Measurements from ENCODE around the gene SYCP3.
"Not testable (repeated sequence)": the region's sequence is repeated elsewhere in the genome, so short reads cannot be mapped to it uniquely, and the experiment has no call there.

The SYCP3 gene

DNA sequence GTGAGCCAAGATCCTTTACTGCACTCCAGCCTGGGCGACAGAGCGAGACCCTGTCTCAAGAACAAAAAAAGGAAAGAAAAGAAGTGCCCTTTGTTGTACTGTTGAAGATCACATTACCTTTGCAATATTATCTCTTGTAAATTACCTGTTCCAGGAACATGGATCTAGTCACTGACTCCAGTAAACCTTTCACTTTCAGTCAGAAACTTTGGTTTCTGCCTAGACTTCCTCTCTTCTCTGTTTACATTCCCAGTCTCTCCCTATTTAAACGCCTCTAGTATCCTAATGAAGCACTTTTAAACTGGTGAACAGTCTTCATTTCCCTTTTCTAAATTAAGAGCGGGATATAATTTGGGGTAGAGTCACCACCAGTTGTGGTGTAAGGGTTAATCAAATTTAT, 29.0 kb downstream of the SYCP3 start:
- DNase-seq = no peak

GRCh38 chr12:101707131-101707782, 32.0 kb downstream of the SYCP3 start:
- no peak for DNase-seq

- DNase-seq = no peak
Measured at GRCh38 chr12:101706403-101706802, 32.9 kb downstream of the SYCP3 start.

GRCh38 chr12:101703487-101703886, 35.8 kb downstream of the SYCP3 start:
- no peak for DNase-seq

- DNase-seq = no peak
Measured at GRCh38 chr12:101700299-101700820, 38.9 kb downstream of the SYCP3 start.

GRCh38 chr12:101698800-101699347, 40.4 kb downstream of the SYCP3 start:
- no peak for DNase-seq

GRCh38 chr12:101697930-101698799, 41.1 kb downstream of the SYCP3 start:
- DNase-seq = peak; percentile 63

- DNase-seq = peak; percentile 81
Measured at GRCh38 chr12:101697197-101697929, 41.9 kb downstream of the SYCP3 start, which contains the start of gene CHPT1. Gene CHPT1, plus strand, starts transcription at chr12:101697640. Its CDS starts 222 bp downstream, at chr12:101697862.

GRCh38 chr12:101696251-101697196, 42.7 kb downstream of the SYCP3 start:
- DNase-seq = peak; percentile 54

DNA sequence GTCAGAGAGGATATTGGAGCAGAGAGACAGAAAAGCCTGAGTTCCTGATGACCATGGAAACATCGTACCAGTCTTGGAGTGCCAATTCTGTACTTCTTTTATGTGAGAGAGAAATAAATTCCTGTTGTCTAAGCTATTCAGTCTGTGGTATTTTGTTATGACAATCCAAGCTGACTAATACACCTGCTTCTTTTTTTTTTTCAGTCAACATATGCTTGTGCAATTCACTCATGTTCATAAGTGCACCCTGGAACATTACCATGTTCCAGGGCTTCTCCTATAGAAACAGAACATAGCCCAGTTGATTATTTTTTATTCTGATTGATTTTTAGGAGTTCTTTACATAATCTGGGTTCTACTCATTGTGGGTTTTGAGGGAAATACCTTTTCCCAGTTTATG, 43.6 kb downstream of the SYCP3 start:
- DNase-seq = no peak

- DNase-seq = no peak
Measured at GRCh38 chr12:101694986-101695385, 44.3 kb downstream of the SYCP3 start.

GRCh38 chr12:101694297-101694848, 44.9 kb downstream of the SYCP3 start:
- no peak for DNase-seq

- DNase-seq = no peak
Measured at GRCh38 chr12:101691503-101692096, 47.7 kb downstream of the SYCP3 start.

DNA sequence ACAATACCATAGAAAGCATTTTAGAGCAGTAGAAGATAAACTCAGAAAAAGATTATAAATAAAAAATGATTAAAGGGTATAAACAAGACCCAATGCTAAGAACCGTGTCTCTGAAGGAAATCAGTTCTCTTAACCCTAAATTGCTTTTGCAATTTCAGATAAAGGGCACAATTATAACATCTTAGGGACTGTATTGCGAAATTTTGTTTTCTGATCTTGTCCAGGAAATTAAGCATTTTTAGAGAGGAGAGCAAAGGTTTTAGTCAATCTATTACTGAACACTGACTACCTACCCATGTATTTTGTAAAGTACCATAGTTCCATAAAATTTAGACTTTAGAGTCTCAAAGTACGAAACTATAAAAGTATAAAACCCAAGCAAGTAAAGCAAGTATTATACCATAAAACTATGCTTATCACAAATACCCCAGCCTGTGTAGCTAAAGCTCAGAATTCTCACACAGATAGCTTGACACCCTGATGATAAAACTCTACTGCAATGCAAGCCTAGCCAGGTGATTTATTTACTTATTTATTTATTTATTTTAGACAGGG, 48.6 kb downstream of the SYCP3 start:
- no peak for DNase-seq

GRCh38 chr12:101686176-101686575, 53.1 kb downstream of the SYCP3 start:
- no peak for DNase-seq

DNA sequence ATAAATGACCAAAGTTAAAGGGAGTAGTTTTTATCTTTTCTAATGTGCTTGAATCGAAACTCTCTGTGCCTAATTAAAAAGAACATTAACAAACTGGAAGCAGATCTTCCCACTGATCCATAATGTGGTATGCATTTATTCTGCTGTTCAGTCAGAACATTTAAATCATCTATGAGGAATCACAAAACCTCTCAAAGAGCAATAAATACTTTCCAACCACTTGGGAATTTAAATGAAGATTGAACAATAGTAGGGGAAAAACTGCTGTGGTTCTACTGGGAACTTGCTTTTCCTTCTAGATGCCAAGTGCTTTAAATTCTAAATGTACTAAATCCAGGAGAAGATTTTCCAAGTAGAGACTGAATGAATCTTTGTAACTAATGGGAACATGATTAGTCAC, 54.2 kb downstream of the SYCP3 start:
- no peak for DNase-seq

- not testable (repeated sequence) for DNase-seq
Measured at GRCh38 chr12:101681627-101682026, 57.6 kb downstream of the SYCP3 start.

GRCh38 chr12:101680647-101681046, 58.6 kb downstream of the SYCP3 start:
- no peak for DNase-seq

DNA sequence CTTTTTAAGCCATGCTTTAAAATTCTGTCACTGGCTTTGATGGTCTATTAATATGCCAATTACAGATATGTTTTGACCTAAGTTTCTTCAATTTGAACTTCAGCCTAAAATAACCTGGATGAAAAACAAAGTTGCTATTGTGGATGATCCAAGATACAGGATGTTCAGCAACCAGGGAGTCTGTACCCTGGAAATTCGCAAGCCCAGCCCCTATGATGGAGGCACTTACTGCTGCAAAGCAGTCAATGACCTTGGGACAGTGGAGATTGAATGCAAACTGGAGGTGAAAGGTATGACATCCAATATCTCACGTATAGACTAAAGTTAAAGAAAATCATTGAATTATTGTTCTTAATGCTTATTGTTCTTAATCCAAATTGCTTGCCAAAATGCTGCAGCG, 59.0 kb downstream of the SYCP3 start:
- DNase-seq = no peak
